PC-9 (cell line): ENCODE data around the gene AGRP. TPM values are rescaled to one million over a fixed set of nuclear protein-coding genes. Genes with fewer than 3 reads are reported as not detected.

Experiments used
- BruUV-seq: library from RNA; stranded (reverse); fragments of 400-500 nt; replicated peaks from 2 replicates; lab custom pipeline; 2021; lab: Mats Ljungman, UMichigan
- CTCF ChIA-PET: fragments of 300-600 bp; sonication (Branson Sonifier 250); formaldehyde crosslinking; loops from one replicate; lab custom pipeline; 2022; ENCODE audit warnings: antibody characterized with exemption; lab: Charles Lee
- POLR2A ChIA-PET: fragments of 300-600 bp; sonication (Branson Sonifier 250); formaldehyde crosslinking; loops from one replicate; lab custom pipeline; 2022; ENCODE audit warnings: antibody characterized with exemption; ENCODE audit not compliant: unreplicated experiment; lab: Charles Lee
- DNase-seq, 2 experiments: peaks; one replicate each; pipeline versions ENCODE4 v3.0.0 to v3.0.0-alpha.2; 2015 to 2022; ENCODE audit warnings: mixed read lengths in 1 of 2
- H2AFZ ChIP-seq: fragments of 200-600 bp; sonication (generic); 2 replicates; pipeline ENCODE4 v1.8.1; 2017; ENCODE audit warnings: antibody characterized with exemption
- H3F3A ChIP-seq: fragments of 200-600 bp; sonication (generic); 2 replicates; pipeline ENCODE4 v1.8.1; 2017; ENCODE audit warnings: antibody characterized with exemption, mild to moderate bottlenecking, low read depth; ENCODE audit not compliant: insufficient read depth
- H3K27ac ChIP-seq: fragments of 200-600 bp; sonication (generic); 2 replicates; pipeline ENCODE4 v1.6.1; 2016; ENCODE audit warnings: mixed run types
- H3K27me3 ChIP-seq: fragments of 200-600 bp; sonication (generic); 2 replicates; pipeline ENCODE4 v1.6.1; 2016; ENCODE audit warnings: low read depth, mixed run types; ENCODE audit not compliant: insufficient read depth
- H3K36me3 ChIP-seq: fragments of 200-600 bp; sonication (generic); 2 replicates; pipeline ENCODE4 v1.6.1; 2016; ENCODE audit warnings: low read depth, mixed run types
- H3K4me1 ChIP-seq: fragments of 200-600 bp; sonication (generic); replicated peaks from 2 replicates; pipeline ENCODE4 v1.6.1; 2016; ENCODE audit warnings: mixed run types; ENCODE audit not compliant: insufficient read depth
- H3K4me2 ChIP-seq: fragments of 200-600 bp; sonication (generic); 2 replicates; pipeline ENCODE4 v1.6.1; 2017; ENCODE audit warnings: mixed run types
- H3K4me3 ChIP-seq: fragments of 200-600 bp; sonication (generic); 2 replicates; pipeline ENCODE4 v1.6.1; 2016; ENCODE audit warnings: mixed run types
- H3K79me2 ChIP-seq: fragments of 200-600 bp; sonication (generic); 2 replicates; pipeline ENCODE4 v1.6.1; 2017; ENCODE audit warnings: low read depth, mixed run types
- H3K9me2 ChIP-seq: fragments of 200-600 bp; sonication (generic); 2 replicates; pipeline ENCODE4 v1.8.1; 2017; ENCODE audit warnings: mild to moderate bottlenecking; ENCODE audit not compliant: insufficient read depth
- H3K9me3 ChIP-seq: fragments of 200-600 bp; sonication (generic); 2 replicates; pipeline ENCODE4 v1.8.1; 2016; ENCODE audit warnings: low read depth; ENCODE audit not compliant: insufficient read depth
- H4K20me1 ChIP-seq: fragments of 200-600 bp; sonication (generic); 2 replicates; pipeline ENCODE4 v1.8.1; 2017; ENCODE audit not compliant: insufficient read depth
- EZH2 ChIP-seq: fragments of 200-600 bp; sonication (generic); IDR thresholded peaks from 2 replicates; pipeline ENCODE4 v1.8.0; 2017; ENCODE audit warnings: antibody characterized with exemption, low read depth
- intact Hi-C: fragments of 100-400 bp; cut with micrococcal nuclease; formaldehyde crosslinking; loops from one replicate; pipeline ENCODE4 v1.10.0; 2022; ENCODE audit not compliant: unreplicated experiment
- total RNA-seq: library from RNA; stranded (reverse); gene quantifications from 2 replicates; pipeline ENCODE4 v1.2.3, GENCODE V29; 2021
- TF ChIP-seq, protein P1 (sequence below): fragments of 200-600 bp; sonication (generic); conservative IDR thresholded peaks from 2 replicates; pipeline ENCODE4 v1.6.1; 2017; ENCODE audit warnings: mixed run types, antibody characterized with exemption, mild to moderate bottlenecking, moderate library complexity

Gene AGRP
- total RNA-seq, 1 experiment from 2014 or later = not detected

DNA sequence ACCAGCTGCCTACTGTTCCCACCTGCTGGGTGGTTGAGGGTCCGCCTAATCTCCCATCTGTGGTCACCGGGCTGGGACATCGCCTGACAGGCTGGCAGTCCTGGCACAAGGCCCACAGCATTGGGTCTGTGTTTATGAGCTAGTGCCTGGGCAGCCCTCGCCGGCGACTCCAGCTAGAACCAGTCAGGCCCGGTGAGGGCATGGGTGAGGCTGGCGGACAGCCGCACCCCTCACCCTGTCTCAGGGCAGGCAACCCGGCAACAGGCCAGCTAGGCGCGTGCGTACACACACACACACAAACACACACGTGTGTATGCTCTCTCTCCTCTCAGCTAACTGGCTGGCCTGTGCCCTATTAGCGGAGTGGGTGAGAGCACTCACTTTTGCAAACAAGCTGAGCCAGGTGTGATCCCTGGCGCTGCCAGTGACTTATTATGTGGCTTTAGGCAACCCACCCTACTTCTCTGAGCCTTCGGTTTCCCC, 42.0 kb downstream of the AGRP start:
- H3K9me2 ChIP-seq = no peaks in the 10 kb centered on the region
- H3K27ac ChIP-seq = no peak overlapping the region
- H4K20me1 ChIP-seq = peaks cover 5% of the 10 kb centered on the region
- no peaks in the 10 kb centered on the region for H3F3A ChIP-seq
- no peaks in the 10 kb centered on the region for H3K36me3 ChIP-seq
- ChIA-PET CTCF (interaction anchor here (0.6 to 0.8 kb wide), 2 partner anchors 9 to 13 kb away, joined by 4 to 8 read pairs; no protein-coding TSS in a partner anchor), POLR2A (interaction anchor here (0.5 kb wide), 1 partner anchor 241 kb away, joined by 19 read pairs; no protein-coding TSS in a partner anchor)
- intact Hi-C loops = no loop called here
- no TSS peak for BruUV-seq
- H3K27me3 ChIP-seq = no peaks in the 10 kb centered on the region
- peak; percentile 8 to 70 for DNase-seq
- H3K4me2 ChIP-seq = no peak overlapping the region
- H3K4me3 ChIP-seq = no peak overlapping the region
- no peaks in the 10 kb centered on the region for H3K79me2 ChIP-seq
- no peaks in the 10 kb centered on the region for H3K9me3 ChIP-seq
- no peaks in the 10 kb centered on the region for H3K4me1 ChIP-seq
- H2AFZ ChIP-seq = no peak overlapping the region
- TF ChIP-seq EZH2 = no peak
- TF ChIP-seq, protein P1, sequence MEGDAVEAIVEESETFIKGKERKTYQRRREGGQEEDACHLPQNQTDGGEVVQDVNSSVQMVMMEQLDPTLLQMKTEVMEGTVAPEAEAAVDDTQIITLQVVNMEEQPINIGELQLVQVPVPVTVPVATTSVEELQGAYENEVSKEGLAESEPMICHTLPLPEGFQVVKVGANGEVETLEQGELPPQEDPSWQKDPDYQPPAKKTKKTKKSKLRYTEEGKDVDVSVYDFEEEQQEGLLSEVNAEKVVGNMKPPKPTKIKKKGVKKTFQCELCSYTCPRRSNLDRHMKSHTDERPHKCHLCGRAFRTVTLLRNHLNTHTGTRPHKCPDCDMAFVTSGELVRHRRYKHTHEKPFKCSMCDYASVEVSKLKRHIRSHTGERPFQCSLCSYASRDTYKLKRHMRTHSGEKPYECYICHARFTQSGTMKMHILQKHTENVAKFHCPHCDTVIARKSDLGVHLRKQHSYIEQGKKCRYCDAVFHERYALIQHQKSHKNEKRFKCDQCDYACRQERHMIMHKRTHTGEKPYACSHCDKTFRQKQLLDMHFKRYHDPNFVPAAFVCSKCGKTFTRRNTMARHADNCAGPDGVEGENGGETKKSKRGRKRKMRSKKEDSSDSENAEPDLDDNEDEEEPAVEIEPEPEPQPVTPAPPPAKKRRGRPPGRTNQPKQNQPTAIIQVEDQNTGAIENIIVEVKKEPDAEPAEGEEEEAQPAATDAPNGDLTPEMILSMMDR = no peak

DNA sequence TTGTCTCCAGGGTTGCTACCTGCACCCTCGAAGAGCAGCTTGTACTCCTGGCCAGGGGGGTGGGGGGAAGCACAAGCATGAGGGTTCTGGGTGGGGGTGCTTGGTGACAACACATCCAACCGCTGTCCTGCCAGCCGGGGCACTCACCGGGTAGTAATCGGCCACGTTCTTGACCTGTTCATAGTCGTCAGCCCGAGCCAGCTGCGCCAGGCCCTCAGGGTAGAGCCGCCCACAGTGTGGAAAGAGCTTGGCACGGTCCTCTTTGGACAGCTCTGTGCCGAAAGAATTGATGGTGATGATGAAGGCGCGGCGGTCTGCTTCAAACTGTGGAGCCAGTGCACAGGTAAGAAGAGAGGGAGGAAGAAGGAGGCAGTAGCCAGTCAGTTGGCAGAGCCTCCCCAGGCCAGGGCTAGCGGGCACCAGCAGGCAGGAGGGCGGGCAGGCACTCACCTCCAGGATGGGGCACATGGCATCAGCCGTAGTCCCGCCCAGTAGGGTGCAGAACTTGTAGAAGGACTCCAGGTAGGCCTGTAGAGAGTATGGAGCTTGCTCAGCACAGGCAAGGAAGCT, 44.4 kb downstream of the AGRP start:
- H3K36me3 ChIP-seq = no peaks in the 10 kb centered on the region
- intact Hi-C loops = no loop called here
- H3K4me1 ChIP-seq = no peaks in the 10 kb centered on the region
- no peaks in the 10 kb centered on the region for H3K27me3 ChIP-seq
- no peak overlapping the region for H3K4me3 ChIP-seq
- H3K4me2 ChIP-seq = no peak overlapping the region
- H4K20me1 ChIP-seq = no peaks in the 10 kb centered on the region; the same call in 1 of the 2 replicates
- TF ChIP-seq, protein P1 = no peak
- TF ChIP-seq EZH2 = no peak
- H3K27ac ChIP-seq = no peak overlapping the region
- H3K9me2 ChIP-seq = no peaks in the 10 kb centered on the region
- no peak for DNase-seq
- POLR2A ChIA-PET = no interaction called here
- H2AFZ ChIP-seq = no peak overlapping the region
- no peaks in the 10 kb centered on the region for H3K79me2 ChIP-seq
- H3F3A ChIP-seq = peaks cover 3% of the 10 kb centered on the region; the same call in 1 of the 2 replicates
- BruUV-seq = no TSS peak
- CTCF ChIA-PET = interaction anchor here (0.7 kb wide), 1 partner anchor 10 kb away, joined by 3 read pairs; no protein-coding TSS in a partner anchor
- no peaks in the 10 kb centered on the region for H3K9me3 ChIP-seq

DNA sequence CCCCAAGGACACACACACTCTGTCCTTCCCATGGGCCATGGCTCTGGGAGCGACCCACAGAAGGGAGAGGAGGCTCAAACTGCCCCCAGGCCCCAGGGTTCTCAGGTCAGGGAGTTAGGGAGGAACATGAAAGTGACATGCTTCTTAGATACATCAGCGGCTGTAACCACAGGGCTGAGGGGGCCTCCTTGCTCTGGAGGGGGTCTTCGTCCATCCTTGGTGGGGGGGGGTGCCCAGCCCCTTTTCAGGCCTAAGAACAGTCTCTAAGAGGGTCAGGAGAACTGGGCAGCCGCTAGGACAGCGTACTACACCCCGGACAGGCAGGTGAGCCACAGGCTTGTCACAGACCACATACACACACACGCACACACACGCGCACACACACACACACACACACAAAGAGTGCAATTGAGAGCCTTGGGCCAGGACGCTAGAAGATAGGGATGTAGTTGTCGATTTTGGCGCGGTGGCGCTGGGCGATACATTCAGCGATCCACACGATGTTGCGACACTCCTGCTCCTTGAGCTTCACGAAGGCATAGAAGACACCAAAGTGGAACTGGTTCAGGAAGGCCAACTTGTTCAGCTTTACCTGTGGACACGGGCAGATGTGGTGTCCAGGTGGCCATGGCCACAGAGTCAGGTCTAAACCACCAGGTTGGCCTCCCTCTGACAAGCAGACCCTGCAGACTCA, 45.1 kb downstream of the AGRP start:
- no peaks in the 10 kb centered on the region for H3K27me3 ChIP-seq
- H3K4me1 ChIP-seq = no peaks in the 10 kb centered on the region
- no peaks in the 10 kb centered on the region for H3K79me2 ChIP-seq
- BruUV-seq = TSS peak; percentile 81
- no peaks in the 10 kb centered on the region; the same call in 1 of the 2 replicates for H4K20me1 ChIP-seq
- no peaks in the 10 kb centered on the region for H3K36me3 ChIP-seq
- intact Hi-C loops = no loop called here
- H3F3A ChIP-seq = peaks cover 3% of the 10 kb centered on the region; the same call in 1 of the 2 replicates
- ChIA-PET POLR2A (no interaction called here), CTCF (no interaction called here)
- no peak overlapping the region for H2AFZ ChIP-seq
- DNase-seq = no peak
- no peak overlapping the region for H3K27ac ChIP-seq
- TF ChIP-seq, protein P1 = no peak
- no peak for TF ChIP-seq EZH2
- H3K9me2 ChIP-seq = no peaks in the 10 kb centered on the region
- no peak overlapping the region for H3K4me3 ChIP-seq
- no peaks in the 10 kb centered on the region for H3K9me3 ChIP-seq
- no peak overlapping the region for H3K4me2 ChIP-seq
